ENCODE data around the gene UBTD1.
A peak's percentile ranks its signal among the peaks of the same experiment; 100 is the strongest.

Gene UBTD1

DNA sequence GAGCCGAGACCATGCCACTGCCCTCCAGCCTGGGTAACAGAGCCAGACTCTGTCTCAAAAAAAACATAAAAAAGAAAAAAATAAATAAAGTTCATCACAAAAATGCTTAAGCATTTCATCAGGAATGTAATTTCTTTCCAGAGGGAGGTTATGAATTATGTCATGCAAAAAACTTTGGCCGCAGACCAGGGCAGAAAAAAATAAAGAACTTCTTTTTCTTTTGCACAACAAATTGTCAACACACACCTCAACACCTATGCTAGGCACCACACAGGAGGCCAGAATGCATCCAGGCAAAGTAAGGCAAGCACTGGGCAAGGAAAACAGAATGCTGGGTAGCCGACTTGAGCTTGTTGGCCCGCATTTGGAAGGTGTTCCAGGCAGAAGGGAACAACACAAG lies 94.7 kb downstream of the UBTD1 start:
- Histone ChIP-seq H3K27ac (no peak overlapping the region), H3K4me3 (ENCODE audit: low read depth, low read length) (no peak overlapping the region), H3K36me3 (replicated peaks) (no peaks in the 10 kb centered on the region), H3K27me3 (replicated peaks) (no peaks in the 10 kb centered on the region)
- peak; percentile 5 for DNase-seq
- TF ChIP-seq, protein P1, sequence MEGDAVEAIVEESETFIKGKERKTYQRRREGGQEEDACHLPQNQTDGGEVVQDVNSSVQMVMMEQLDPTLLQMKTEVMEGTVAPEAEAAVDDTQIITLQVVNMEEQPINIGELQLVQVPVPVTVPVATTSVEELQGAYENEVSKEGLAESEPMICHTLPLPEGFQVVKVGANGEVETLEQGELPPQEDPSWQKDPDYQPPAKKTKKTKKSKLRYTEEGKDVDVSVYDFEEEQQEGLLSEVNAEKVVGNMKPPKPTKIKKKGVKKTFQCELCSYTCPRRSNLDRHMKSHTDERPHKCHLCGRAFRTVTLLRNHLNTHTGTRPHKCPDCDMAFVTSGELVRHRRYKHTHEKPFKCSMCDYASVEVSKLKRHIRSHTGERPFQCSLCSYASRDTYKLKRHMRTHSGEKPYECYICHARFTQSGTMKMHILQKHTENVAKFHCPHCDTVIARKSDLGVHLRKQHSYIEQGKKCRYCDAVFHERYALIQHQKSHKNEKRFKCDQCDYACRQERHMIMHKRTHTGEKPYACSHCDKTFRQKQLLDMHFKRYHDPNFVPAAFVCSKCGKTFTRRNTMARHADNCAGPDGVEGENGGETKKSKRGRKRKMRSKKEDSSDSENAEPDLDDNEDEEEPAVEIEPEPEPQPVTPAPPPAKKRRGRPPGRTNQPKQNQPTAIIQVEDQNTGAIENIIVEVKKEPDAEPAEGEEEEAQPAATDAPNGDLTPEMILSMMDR (IDR thresholded peaks at IDR 0.05; ENCODE audit: low read depth, low read length, missing control alignments), result no peak
- in situ Hi-C loops (cut with HindIII; ENCODE audit: low pct_ligation_motif_present, low sequenced_read_pairs), result no loop called here

DNA sequence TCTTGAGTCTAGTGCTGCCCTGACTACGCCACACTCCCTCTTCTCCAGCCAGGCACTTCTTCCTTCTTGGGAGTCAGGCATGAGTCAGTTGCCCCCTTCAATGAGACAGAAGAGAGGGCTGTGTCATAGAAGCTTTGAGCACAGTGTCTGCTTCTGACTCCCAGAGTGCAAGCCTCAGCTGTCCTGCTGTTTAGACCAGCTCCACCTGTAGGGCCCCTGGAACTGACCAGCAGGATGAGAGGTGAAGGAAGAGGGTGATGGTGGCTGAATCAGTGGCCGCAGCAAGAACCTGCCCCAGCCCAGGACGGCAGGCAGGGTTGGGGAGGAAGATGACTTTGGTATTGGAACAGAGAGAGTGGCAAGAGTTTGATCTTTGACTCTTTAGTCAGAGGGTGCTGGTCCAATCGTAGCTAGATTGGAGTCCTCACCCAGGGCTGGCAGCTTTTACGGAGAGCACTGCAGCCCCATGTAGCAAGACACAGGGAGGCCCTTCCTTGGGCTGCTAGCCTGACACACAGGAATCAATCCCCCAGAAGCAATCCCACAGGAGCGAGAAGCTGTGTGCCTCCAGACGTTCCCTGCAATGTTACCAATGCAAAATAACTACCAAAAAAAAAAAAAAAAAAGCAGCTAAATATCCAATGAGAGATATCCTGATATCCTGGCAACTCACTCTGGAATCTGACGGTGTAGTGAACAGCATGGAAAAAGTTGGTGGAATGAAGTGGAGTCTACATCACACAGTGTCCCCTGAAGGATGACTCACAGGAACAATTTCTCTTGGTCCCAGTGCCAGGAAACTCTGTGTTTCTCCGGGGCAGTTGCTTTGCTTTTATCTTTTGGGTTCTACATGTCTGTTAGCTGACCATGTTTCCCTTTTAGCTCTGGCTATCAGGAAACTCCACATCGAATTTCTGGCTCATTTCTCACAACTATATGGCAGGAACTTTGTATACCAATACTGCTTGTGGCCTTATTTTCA lies 97.7 kb downstream of the UBTD1 start:
- H3K4me3 ChIP-seq (ENCODE audit: low read depth, low read length), result no peak overlapping the region
- in situ Hi-C loops (cut with HindIII; ENCODE audit: low pct_ligation_motif_present, low sequenced_read_pairs), result no loop called here
- peak overlapping the region; percentile 76 for H3K27ac ChIP-seq
- peak; percentile 76 for DNase-seq
- H3K36me3 ChIP-seq (replicated peaks), result no peaks in the 10 kb centered on the region
- TF ChIP-seq, protein P1 (IDR thresholded peaks at IDR 0.05; ENCODE audit: low read depth, low read length, missing control alignments), result peak; percentile 27
- no peaks in the 10 kb centered on the region for H3K27me3 ChIP-seq (replicated peaks)

DNA sequence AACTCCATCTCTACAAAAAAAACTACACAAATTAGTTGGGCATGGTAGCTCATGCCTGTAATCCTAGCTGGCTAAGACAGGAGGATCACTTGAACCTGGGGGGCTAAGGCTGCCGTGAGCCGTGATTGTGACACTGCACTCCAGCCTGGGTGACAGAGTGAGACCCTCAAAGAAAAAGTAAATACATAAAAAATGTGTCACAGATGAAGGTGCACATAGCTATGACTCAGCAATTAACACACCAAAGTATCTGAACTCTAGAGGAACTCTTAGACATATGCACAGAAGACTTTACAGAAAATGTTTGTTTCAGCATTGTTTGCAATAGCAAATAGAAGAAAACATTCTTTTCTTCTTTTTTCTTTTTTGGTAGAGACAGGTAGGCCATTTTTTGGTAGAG lies 99.1 kb downstream of the UBTD1 start:
- Histone ChIP-seq H3K36me3 (replicated peaks) (no peaks in the 10 kb centered on the region), H3K4me3 (ENCODE audit: low read depth, low read length) (no peak overlapping the region), H3K27ac (no peak overlapping the region), H3K27me3 (replicated peaks) (no peaks in the 10 kb centered on the region)
- DNase-seq, result no peak
- in situ Hi-C loops (cut with HindIII; ENCODE audit: low pct_ligation_motif_present, low sequenced_read_pairs), result no loop called here
- TF ChIP-seq, protein P1 (IDR thresholded peaks at IDR 0.05; ENCODE audit: low read depth, low read length, missing control alignments), result no peak

DNA sequence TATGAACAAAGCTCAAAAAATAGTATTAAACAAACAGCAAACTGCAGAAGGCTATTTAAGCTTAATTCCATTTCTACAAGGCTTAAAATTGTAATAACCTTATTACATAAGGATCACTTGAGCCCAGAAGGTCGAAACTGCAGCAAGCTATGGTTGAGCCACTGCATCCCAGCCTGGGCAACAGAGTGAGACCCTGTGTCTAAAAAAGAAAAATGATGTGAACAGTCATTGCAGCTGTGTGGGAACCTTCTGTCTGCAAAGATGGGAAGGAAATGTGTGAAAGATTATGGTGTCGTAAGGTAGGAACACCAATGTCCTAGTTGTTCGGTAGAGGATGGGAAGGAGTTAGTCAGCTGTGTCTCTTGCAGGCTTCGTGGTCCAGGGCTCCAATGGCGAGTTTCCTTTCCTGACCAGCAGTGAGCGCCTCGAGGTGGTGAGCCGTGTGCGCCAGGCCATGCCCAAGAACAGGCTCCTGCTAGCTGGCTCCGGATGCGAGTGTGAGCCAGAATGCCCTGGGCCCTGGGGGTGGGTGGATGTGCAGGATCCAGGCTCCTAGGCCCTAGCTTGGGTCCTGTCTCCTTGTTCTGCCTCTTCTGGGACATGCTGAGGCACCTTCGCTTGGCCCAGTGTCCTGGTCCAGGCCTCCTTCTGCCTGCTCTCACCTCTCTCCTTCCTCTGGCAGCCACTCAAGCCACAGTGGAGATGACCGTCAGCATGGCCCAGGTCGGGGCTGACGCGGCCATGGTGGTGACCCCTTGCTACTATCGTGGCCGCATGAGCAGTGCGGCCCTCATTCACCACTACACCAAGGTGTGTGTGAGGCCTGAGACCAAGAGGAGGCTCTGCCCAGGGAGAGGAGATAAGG lies 99.9 kb downstream of the UBTD1 start:
- no peak overlapping the region for H3K4me3 ChIP-seq (ENCODE audit: low read depth, low read length)
- TF ChIP-seq, protein P1 (IDR thresholded peaks at IDR 0.05; ENCODE audit: low read depth, low read length, missing control alignments), result no peak
- in situ Hi-C loops (cut with HindIII; ENCODE audit: low pct_ligation_motif_present, low sequenced_read_pairs), result no loop called here
- H3K27ac ChIP-seq, result no peak overlapping the region
- DNase-seq, result no peak
- no peaks in the 10 kb centered on the region for H3K27me3 ChIP-seq (replicated peaks)
- no peaks in the 10 kb centered on the region for H3K36me3 ChIP-seq (replicated peaks)

DNA sequence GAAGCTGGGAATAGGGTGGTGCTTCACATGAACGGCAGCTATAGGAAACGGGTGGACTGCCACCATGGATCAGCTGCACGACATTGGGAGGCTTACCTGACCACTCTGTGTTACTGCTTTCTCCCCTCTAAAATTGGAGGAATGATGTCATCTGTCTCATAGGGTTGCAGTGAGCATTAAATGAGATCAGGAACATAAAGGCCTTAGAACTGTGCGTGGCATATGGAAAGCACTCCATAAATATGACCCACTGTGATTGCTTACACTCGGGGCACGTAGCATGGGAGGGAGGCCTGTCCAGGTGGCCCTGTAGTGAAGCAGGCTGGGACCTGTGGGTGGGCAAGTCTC lies 100.5 kb downstream of the UBTD1 start:
- no peaks in the 10 kb centered on the region for H3K27me3 ChIP-seq (replicated peaks)
- DNase-seq, result no peak
- H3K27ac ChIP-seq, result no peak overlapping the region
- TF ChIP-seq, protein P1 (IDR thresholded peaks at IDR 0.05; ENCODE audit: low read depth, low read length, missing control alignments), result no peak
- H3K4me3 ChIP-seq (ENCODE audit: low read depth, low read length), result no peak overlapping the region
- no peaks in the 10 kb centered on the region for H3K36me3 ChIP-seq (replicated peaks)
- in situ Hi-C loops (cut with HindIII; ENCODE audit: low pct_ligation_motif_present, low sequenced_read_pairs), result no loop called here

Data from brain microvascular endothelial cell (primary cell).